RWPE1 (cell line): Measurements from ENCODE around the gene KLHL21.
A peak's percentile ranks its signal among the peaks of the same experiment; 100 is the strongest.

Source experiments
- CTCF ChIA-PET: fragments of 350-600 bp; sonication (Branson Sonifier 250); formaldehyde crosslinking; extraction: SDS; loops from one replicate; lab custom pipeline; 2021; lab: Yijun Ruan, JAX
- POLR2A ChIA-PET: fragments of 400-600 bp; formaldehyde crosslinking; extraction: SDS; loops from one replicate; lab custom pipeline; 2020; ENCODE audit warnings: antibody characterized with exemption; ENCODE audit not compliant: low non-redundant PET; lab: Yijun Ruan, JAX
- DNase-seq: peaks from one replicate; pipeline ENCODE4 v3.0.0; 2012; ENCODE audit warnings: low spot score
- H3K27ac ChIP-seq: fragments of 450-650 bp; 2 replicates; pipeline ENCODE4 v1.5.1; 2017
- TF ChIP-seq, protein P1 (sequence below): fragments of 450-650 bp; conservative IDR thresholded peaks from 2 replicates; pipeline ENCODE4 v1.5.1; 2017; ENCODE audit warnings: low read depth, mild to moderate bottlenecking

The KLHL21 gene

GRCh38 chr1:6599141-6599975 lies 3.3 kb downstream of the KLHL21 start:
- ChIA-PET POLR2A (interaction anchor here (0.5 to 2.1 kb wide), 4 partner anchors 8 to 20 kb away, joined by 3 to 8 read pairs (median 4); no protein-coding TSS in a partner anchor), CTCF (interaction anchor here (0.6 to 2.0 kb wide), 5 partner anchors 10 to 45 kb away, joined by 3 to 7 read pairs (median 4); partner anchors contain the start of gene NOL9)
- DNase-seq, result peak; percentile 80
- peak overlapping the region; percentile 98 for H3K27ac ChIP-seq
- TF ChIP-seq, protein P1, sequence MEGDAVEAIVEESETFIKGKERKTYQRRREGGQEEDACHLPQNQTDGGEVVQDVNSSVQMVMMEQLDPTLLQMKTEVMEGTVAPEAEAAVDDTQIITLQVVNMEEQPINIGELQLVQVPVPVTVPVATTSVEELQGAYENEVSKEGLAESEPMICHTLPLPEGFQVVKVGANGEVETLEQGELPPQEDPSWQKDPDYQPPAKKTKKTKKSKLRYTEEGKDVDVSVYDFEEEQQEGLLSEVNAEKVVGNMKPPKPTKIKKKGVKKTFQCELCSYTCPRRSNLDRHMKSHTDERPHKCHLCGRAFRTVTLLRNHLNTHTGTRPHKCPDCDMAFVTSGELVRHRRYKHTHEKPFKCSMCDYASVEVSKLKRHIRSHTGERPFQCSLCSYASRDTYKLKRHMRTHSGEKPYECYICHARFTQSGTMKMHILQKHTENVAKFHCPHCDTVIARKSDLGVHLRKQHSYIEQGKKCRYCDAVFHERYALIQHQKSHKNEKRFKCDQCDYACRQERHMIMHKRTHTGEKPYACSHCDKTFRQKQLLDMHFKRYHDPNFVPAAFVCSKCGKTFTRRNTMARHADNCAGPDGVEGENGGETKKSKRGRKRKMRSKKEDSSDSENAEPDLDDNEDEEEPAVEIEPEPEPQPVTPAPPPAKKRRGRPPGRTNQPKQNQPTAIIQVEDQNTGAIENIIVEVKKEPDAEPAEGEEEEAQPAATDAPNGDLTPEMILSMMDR, result no peak

DNA sequence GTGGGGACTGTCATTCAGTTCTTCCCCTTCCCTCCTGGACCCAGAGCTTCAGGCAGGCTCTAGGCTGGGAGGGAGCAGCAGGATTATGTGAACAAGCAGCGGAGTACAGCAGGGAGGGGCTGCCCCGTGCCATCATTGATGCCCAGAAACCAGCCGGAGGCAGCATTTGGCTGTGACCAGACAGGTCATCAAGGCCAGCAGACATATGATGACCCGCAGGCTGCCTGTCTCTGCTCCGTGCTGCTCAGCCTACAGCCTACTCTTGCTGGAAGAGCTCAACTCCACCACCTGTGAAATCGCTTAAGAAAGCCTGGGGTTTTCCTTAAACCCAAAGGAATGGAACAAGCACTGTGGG lies 4.9 kb downstream of the KLHL21 start:
- TF ChIP-seq, protein P1, result no peak
- POLR2A ChIA-PET, result no interaction called here

DNA sequence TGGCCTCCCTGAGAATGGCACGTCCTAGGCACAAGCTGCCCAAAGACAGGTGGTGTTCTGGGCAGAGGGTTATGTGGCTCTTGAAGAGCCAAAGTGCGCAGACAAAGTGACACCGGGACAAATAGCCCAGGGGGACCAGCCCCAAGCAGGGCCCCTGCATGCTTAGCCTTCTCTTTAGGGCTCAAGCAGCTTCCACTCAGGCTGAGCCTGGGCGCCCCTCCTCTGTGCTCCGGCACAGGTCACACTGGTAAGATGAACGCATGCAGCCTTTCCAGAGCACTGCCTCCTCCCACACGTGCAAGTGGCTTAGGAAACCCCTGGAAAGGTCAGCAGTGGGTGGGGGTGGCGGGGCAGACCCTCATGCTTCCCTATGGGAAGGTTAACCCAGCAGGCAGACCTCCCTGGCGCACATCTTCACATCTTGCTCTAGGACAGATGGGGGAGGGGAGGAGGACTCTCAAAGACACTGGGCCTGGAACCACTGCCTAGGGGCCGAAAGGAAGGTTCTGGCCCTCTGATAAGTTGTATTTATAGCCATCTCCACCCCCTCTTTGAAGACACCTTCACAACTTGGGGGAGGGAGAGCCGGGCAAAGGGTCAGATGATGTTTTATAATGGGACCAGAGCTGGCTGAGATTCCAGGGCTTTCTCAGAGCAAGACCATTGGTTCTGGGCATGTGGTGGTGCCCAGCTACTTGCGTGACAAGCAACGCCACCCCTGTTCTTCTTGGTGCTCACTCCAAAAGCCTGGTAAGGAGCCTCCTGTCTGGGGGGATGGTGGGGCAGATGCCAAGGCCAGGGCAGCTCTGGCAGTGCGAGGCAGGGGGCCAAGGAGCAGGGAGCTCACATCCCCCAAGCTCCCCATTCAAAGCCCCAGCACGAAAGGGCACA lies 5.5 kb downstream of the KLHL21 start:
- H3K27ac ChIP-seq, result peak overlapping the region; percentile 98
- DNase-seq, result no peak
- TF ChIP-seq, protein P1, result no peak
- CTCF ChIA-PET, result interaction anchor here (0.8 to 1.1 kb wide), 2 partner anchors 43 to 44 kb away, joined by 3 to 4 read pairs; partner anchors contain the start of gene NOL9
- POLR2A ChIA-PET, result no interaction called here

More for the DNA sequence above, 4.9 kb downstream of the KLHL21 start:
- DNase-seq, result no peak
- CTCF ChIA-PET, result interaction anchor here (0.6 to 1.1 kb wide), 2 partner anchors 40 to 44 kb away, joined by 4 read pairs; no protein-coding TSS in a partner anchor
- peak overlapping the region; percentile 98 for H3K27ac ChIP-seq

DNA sequence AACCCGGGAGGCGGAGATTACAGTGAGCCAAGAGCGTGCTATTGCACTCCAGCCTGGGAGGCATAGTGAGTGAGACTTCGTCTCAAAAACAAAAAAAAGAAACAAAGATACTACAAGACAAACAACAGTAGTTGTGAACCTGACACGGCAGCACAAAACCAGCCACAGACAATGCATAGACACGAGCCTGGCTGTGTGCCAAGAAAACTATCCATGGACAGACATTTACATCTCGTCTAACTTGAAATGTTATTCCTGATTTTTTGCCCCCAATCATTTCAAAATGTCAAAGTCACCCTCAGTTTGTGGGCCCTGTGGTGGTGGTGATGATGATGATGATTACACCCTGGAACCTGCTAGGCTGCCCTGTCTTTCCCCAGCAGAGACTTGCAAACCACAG lies 6.3 kb downstream of the KLHL21 start:
- H3K27ac ChIP-seq, result peak overlapping the region; percentile 98
- DNase-seq, result no peak
- ChIA-PET POLR2A (no interaction called here), CTCF (interaction anchor here (1.1 kb wide), 1 partner anchor 43 kb away, joined by 4 read pairs; no protein-coding TSS in a partner anchor)
- TF ChIP-seq, protein P1, result no peak

- TF ChIP-seq, protein P1, result no peak
- peak overlapping the region; percentile 61 for H3K27ac ChIP-seq
- ChIA-PET CTCF (no interaction called here), POLR2A (no interaction called here)
- no peak for DNase-seq
Observed at GRCh38 chr1:6594977-6595740, 7.5 kb downstream of the KLHL21 start.
